Measurements from ENCODE around the gene RNF44. TPM values are rescaled to one million over a fixed set of nuclear protein-coding genes. Genes with fewer than 3 reads are reported as not detected.

RNF44 gene
- total RNA-seq, 1 donor from 2014 or later, result 169 TPM

DNA sequence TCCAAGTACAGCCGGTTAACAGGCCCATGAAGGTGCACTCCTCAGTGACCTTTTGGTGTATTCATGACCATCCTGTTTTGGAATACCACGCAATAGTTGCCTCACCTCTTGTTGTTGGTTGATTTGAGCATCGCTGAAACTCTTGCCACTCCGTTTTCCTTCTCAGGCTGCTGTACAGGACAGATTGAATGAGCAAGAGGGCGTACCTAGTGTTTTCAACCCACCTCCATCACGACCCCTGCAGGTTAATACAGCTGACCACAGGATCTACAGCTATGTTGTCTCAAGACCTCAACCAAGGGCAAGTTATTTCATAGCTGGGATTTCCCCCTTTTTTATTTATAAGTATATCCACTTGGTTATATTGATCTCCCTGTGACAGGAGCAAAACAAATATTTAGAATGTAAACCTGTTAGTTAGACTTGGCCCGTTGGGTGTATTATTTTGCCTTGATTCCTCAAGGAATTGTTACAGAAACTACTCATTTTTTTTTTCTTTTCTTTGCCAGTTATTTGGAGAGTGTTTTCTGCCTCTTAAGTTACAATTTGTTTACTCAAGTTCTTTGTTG lies 50.9 kb downstream of the RNF44 start:
- TF ChIP-seq, protein P1, sequence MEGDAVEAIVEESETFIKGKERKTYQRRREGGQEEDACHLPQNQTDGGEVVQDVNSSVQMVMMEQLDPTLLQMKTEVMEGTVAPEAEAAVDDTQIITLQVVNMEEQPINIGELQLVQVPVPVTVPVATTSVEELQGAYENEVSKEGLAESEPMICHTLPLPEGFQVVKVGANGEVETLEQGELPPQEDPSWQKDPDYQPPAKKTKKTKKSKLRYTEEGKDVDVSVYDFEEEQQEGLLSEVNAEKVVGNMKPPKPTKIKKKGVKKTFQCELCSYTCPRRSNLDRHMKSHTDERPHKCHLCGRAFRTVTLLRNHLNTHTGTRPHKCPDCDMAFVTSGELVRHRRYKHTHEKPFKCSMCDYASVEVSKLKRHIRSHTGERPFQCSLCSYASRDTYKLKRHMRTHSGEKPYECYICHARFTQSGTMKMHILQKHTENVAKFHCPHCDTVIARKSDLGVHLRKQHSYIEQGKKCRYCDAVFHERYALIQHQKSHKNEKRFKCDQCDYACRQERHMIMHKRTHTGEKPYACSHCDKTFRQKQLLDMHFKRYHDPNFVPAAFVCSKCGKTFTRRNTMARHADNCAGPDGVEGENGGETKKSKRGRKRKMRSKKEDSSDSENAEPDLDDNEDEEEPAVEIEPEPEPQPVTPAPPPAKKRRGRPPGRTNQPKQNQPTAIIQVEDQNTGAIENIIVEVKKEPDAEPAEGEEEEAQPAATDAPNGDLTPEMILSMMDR (IDR thresholded peaks at IDR 0.05; ENCODE audit: unreplicated experiment), result no peak
- Mint-ChIP-seq H3K4me3 (no peak overlapping the region), H3K36me3 (peaks cover 37% of the 10 kb centered on the region), H3K27me3 (ENCODE audit: low read depth) (no peaks in the 10 kb centered on the region), H3K9me3 (no peaks in the 10 kb centered on the region), H3K27ac (no peak overlapping the region), H3K4me1 (no peaks in the 10 kb centered on the region)
- no peak for DNase-seq (ENCODE audit: low spot score in 2 of 2, unreplicated experiment in 2 of 2)

DNA sequence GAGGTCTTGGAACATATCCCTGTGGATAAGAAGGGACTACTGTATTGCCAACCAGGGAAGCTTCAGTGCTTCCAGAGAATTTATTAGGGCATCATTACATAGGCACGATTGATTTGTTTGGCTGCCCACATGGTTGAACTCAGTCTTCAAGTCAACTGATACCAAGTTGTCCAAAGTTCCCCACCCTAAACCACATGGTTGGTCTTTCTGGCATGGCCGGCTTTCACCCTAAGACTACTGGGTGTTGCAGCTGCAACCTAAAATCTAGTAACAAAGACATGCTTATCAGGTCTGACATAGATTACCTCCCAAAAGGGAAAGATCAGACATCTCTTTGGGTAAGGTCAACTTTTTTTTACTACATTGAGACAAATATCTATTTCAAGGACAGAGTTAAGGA lies 52.0 kb downstream of the RNF44 start:
- H3K9me3 Mint-ChIP-seq, result no peaks in the 10 kb centered on the region
- no peak overlapping the region for H3K4me3 Mint-ChIP-seq
- H3K27me3 Mint-ChIP-seq (ENCODE audit: low read depth), result no peaks in the 10 kb centered on the region
- H3K36me3 Mint-ChIP-seq, result peaks cover 34% of the 10 kb centered on the region
- TF ChIP-seq, protein P1 (IDR thresholded peaks at IDR 0.05; ENCODE audit: unreplicated experiment), result no peak
- no peak overlapping the region for H3K27ac Mint-ChIP-seq
- H3K4me1 Mint-ChIP-seq, result no peaks in the 10 kb centered on the region
- DNase-seq (ENCODE audit: low spot score in 2 of 2, unreplicated experiment in 2 of 2), result no peak

DNA sequence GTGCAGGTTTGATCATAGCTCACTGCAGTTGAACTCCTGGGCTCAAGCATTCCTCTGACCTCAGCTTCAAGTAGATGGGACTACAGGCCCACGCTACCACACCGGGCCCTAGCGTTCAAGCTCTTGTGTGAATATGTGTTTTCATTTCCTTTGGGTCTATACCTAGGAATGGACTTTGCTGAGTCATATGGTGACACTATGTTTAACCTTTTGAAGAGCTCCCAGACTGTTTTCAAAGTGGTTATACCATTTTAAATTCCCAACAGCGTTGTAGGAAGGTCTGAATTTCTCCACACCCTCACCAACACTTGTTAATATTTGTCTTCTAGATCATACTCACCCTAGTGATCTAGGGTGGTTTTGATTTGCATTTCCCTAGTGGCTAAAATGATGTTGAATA lies 55.5 kb downstream of the RNF44 start:
- DNase-seq (ENCODE audit: low spot score in 2 of 2, unreplicated experiment in 2 of 2), result no peak
- H3K9me3 Mint-ChIP-seq, result no peaks in the 10 kb centered on the region
- no peaks in the 10 kb centered on the region for H3K4me1 Mint-ChIP-seq
- H3K27ac Mint-ChIP-seq, result no peak overlapping the region
- H3K27me3 Mint-ChIP-seq (ENCODE audit: low read depth), result no peaks in the 10 kb centered on the region
- H3K4me3 Mint-ChIP-seq, result no peak overlapping the region
- TF ChIP-seq, protein P1 (IDR thresholded peaks at IDR 0.05; ENCODE audit: unreplicated experiment), result no peak
- peaks cover 23% of the 10 kb centered on the region for H3K36me3 Mint-ChIP-seq

Other genes with a start within 250 kb of the RNF44 start
- gene KIAA1191, start 175.6 kb downstream of the RNF44 start, total RNA-seq, result 91.3 to 94.5 TPM (median 91.8 TPM) in 3 replicates
- 39.4 to 46.0 TPM (median 42.8 TPM) in 3 replicates for gene ARL10, start 171.9 kb downstream of the RNF44 start, total RNA-seq
- 23.4 to 27.7 TPM (median 26.2 TPM) in 3 replicates for gene NOP16, start 148.8 kb downstream of the RNF44 start, total RNA-seq
- 81.4 to 82.5 TPM (median 81.9 TPM) in 3 replicates for gene HIGD2A, start 148.7 kb downstream of the RNF44 start, total RNA-seq
- gene CLTB, start 120.9 kb downstream of the RNF44 start, total RNA-seq, result 43.3 to 46.8 TPM (median 44.1 TPM) in 3 replicates
- gene FAF2, start 89.0 kb downstream of the RNF44 start, total RNA-seq, result 52.7 to 54.7 TPM (median 53.9 TPM) in 3 replicates
- 0.45 to 1.1 TPM (median 0.50 TPM) in 3 replicates for gene CDHR2, start 11.9 kb upstream of the RNF44 start, total RNA-seq
- gene GPRIN1, start 72.8 kb upstream of the RNF44 start, total RNA-seq, result 1.0 to 1.3 TPM (median 1.1 TPM) in 3 replicates
- gene SNCB, start 93.1 kb upstream of the RNF44 start, total RNA-seq, result not detected in 3 replicates
- gene EIF4E1B, start 93.3 kb upstream of the RNF44 start, total RNA-seq, result not detected in 3 replicates
- 47.3 to 51.1 TPM (median 47.3 TPM) in 3 replicates for gene TSPAN17, start 110.1 kb upstream of the RNF44 start, total RNA-seq